Breast epithelium (tissue), 3 donors: ENCODE data around the gene MAP2K3.

Experiments used
- POLR2A ChIP-seq: fragments of 450-650 bp; IDR thresholded peaks from one replicate; pipeline ENCODE4 v1.6.1; 2016; ENCODE audit warnings: antibody characterized with exemption, mild to moderate bottlenecking, moderate library complexity
- TF ChIP-seq, protein P1 (sequence below), 3 donors: fragments of 450-650 bp; IDR thresholded peaks; one replicate each; pipeline ENCODE4 v1.5.1; 2016 to 2017; ENCODE audit warnings: antibody characterized with exemption in 3 of 3, mild to moderate bottlenecking in 3 of 3, moderate library complexity in 3 of 3

DNA sequence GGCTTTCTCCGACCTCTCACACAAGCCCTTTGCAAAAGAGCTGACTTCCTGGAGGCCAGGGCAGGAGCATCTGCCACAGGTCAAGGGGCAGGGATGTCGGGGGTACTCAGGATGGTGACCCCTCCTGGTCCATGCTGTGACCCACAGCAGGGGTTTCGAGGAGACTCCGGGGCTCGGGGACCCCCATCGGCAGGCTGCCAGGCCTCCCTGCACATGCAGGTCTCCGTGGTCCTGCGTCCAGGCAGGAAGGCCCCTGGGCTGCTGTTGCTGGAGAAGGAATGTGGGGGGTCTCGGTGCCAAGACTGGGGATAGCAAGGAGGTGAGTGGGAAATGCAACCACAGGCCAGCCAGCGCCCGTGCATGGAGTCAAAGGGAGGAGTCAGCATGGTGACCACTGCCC is 42.9 kb upstream of the MAP2K3 start:
- no peak for TF ChIP-seq POLR2A
- TF ChIP-seq, protein P1, sequence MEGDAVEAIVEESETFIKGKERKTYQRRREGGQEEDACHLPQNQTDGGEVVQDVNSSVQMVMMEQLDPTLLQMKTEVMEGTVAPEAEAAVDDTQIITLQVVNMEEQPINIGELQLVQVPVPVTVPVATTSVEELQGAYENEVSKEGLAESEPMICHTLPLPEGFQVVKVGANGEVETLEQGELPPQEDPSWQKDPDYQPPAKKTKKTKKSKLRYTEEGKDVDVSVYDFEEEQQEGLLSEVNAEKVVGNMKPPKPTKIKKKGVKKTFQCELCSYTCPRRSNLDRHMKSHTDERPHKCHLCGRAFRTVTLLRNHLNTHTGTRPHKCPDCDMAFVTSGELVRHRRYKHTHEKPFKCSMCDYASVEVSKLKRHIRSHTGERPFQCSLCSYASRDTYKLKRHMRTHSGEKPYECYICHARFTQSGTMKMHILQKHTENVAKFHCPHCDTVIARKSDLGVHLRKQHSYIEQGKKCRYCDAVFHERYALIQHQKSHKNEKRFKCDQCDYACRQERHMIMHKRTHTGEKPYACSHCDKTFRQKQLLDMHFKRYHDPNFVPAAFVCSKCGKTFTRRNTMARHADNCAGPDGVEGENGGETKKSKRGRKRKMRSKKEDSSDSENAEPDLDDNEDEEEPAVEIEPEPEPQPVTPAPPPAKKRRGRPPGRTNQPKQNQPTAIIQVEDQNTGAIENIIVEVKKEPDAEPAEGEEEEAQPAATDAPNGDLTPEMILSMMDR (IDR thresholded peaks at IDR 0.05), result no peak
